HepG2 (cell line): ENCODE data around the gene UBE2G2. TPM values are rescaled to one million over a fixed set of nuclear protein-coding genes. Genes with fewer than 3 reads are reported as not detected.
A peak's percentile ranks its signal among the peaks of the same experiment; 100 is the strongest.

Experiments
- ATAC-seq: fragments of 200-7000 bp; cut with Tn5 transposase; 3 replicates; pipeline ENCODE4 v1.9.1; 2020; ENCODE audit warnings: mild to moderate bottlenecking, moderate library complexity
- BruUV-seq: library from RNA; stranded (reverse); fragments of 400-500 nt; replicated peaks from 2 replicates; lab custom pipeline; 2021; lab: Mats Ljungman, UMichigan
- CTCF ChIA-PET: fragments of 300-600 bp; formaldehyde crosslinking; extraction: SDS; loops from one replicate; lab custom pipeline; 2021; ENCODE audit warnings: low total read pairs, inconsistent platforms, low intra/inter-chr PET ratio; lab: Yijun Ruan, JAX
- POLR2A ChIA-PET: fragments of 350-600 bp; sonication (Branson Sonifier 250); formaldehyde crosslinking; loops from one replicate; lab custom pipeline; 2020; ENCODE audit warnings: antibody characterized with exemption, inconsistent platforms; lab: Yijun Ruan, JAX
- DNase-seq: peaks from one replicate; pipeline ENCODE4 v3.0.0-alpha.2; 2015; ENCODE audit warnings: low spot score
- FAIRE-seq: peaks from 3 replicates; lab custom pipeline; 2011; peaks lifted over from hg19 to GRCh38; lab: Jason Lieb, UNC
- H2AFZ ChIP-seq: one replicate; pipeline ENCODE4 v1.6.1; 2011; ENCODE audit warnings: low read length, inconsistent platforms
- H3K27ac ChIP-seq: fragments of 300-600 bp; 3 replicates; pipeline ENCODE4 v1.8.0; 2011; ENCODE audit warnings: mixed run types, mild to moderate bottlenecking, mixed read lengths, low read length, inconsistent platforms; ENCODE audit not compliant: insufficient read depth; ENCODE audit errors: extremely low read length
- H3K27me3 ChIP-seq, 2 experiments: fragments of 200-600 bp in 1 of 2; 2 replicates in 1 of 2; 3 replicates in 1 of 2; pipeline versions ENCODE4 v1.6.0 to v1.8.0; 2011; ENCODE audit warnings: low read length in 2 of 2, mild to moderate bottlenecking in 2 of 2, moderate library complexity in 2 of 2, inconsistent platforms in 1 of 2; ENCODE audit not compliant: insufficient read depth in 2 of 2, control insufficient read depth in 1 of 2
- H3K36me3 ChIP-seq, 2 experiments: fragments of 200-600 bp in 1 of 2; replicated peaks in 1 of 2; 2 replicates in 1 of 2; 3 replicates in 1 of 2; pipeline versions ENCODE4 v1.5.1 to v1.8.0; 2011; ENCODE audit warnings: low read length in 2 of 2, inconsistent platforms in 1 of 2; ENCODE audit not compliant: insufficient read depth in 2 of 2, control insufficient read depth in 1 of 2
- H3K4me1 ChIP-seq: 2 replicates; pipeline ENCODE4 v1.5.1; 2012; ENCODE audit warnings: low read length, inconsistent platforms; ENCODE audit not compliant: insufficient read depth
- H3K4me2 ChIP-seq: 2 replicates; pipeline ENCODE4 v1.6.0; 2011; ENCODE audit warnings: low read depth, low read length, inconsistent platforms
- H3K4me3 ChIP-seq, 3 experiments: fragments of 200-600 bp in 1 of 3; sonication (generic), shearing (Covaris generic) in 1 of 3; replicated peaks in 1 of 3; 2 replicates each; pipeline ENCODE4 v1.5.1; 2011 to 2016; ENCODE audit warnings: low read length in 3 of 3, inconsistent platforms in 2 of 3, low read depth in 2 of 3, mild to moderate bottlenecking in 2 of 3, control low read depth in 1 of 3, mixed read lengths in 1 of 3; ENCODE audit not compliant: insufficient read depth in 1 of 3
- H3K79me2 ChIP-seq: one replicate; pipeline ENCODE4 v1.6.1; 2011; ENCODE audit warnings: low read length, inconsistent platforms; ENCODE audit not compliant: insufficient read depth
- H3K9ac ChIP-seq: 2 replicates; pipeline ENCODE4 v1.6.0; 2011; ENCODE audit warnings: mild to moderate bottlenecking, low read depth, low read length, inconsistent platforms; ENCODE audit not compliant: insufficient read depth
- H3K9me3 ChIP-seq: 2 replicates; pipeline ENCODE4 v1.5.1; 2012; ENCODE audit warnings: mild to moderate bottlenecking, low read length
- H4K20me1 ChIP-seq: 2 replicates; pipeline ENCODE4 v1.6.0; 2011; ENCODE audit warnings: inconsistent platforms, mild to moderate bottlenecking, low read length, moderate library complexity; ENCODE audit not compliant: insufficient read depth
- KMT2A ChIP-seq: sonication (generic); formaldehyde crosslinking; IDR thresholded peaks from 2 replicates; pipeline ENCODE4 v1.4.0; 2020; ENCODE audit warnings: missing genetic modification reagents
- SAFB2 ChIP-seq: sonication (generic); formaldehyde crosslinking; IDR thresholded peaks from 2 replicates; pipeline ENCODE4 v1.5.1; 2020; ENCODE audit warnings: missing genetic modification reagents, low read depth, mild to moderate bottlenecking, borderline replicate concordance
- SMAD1 ChIP-seq: sonication (generic); formaldehyde crosslinking; IDR thresholded peaks from 2 replicates; pipeline ENCODE4 v1.4.0; 2020; ENCODE audit warnings: missing genetic modification reagents, low read depth, mild to moderate bottlenecking, borderline replicate concordance
- SMYD3 ChIP-seq: sonication (generic); formaldehyde crosslinking; IDR thresholded peaks from 2 replicates; pipeline ENCODE4 v1.8.1; 2023; ENCODE audit warnings: mild to moderate bottlenecking, missing genetic modification reagents
- TEAD3 ChIP-seq: optimal IDR thresholded peaks from 2 replicates; pipeline ENCODE3; 2016; ENCODE audit warnings: borderline replicate concordance
- ZNF678 ChIP-seq: sonication (generic); formaldehyde crosslinking; IDR thresholded peaks from 2 replicates; pipeline ENCODE4 v1.4.0; 2020; ENCODE audit warnings: mild to moderate bottlenecking, missing genetic modification reagents
- WGBS: methylation state at CpG from one replicate; pipeline ENCODE4 v1.1.6; 2017; ENCODE audit warnings: low lambda C conversion rate; 5-methylcytosine and 5-hydroxymethylcytosine counted together
- in situ Hi-C: cut with HindIII; loops from 2 replicates; pipeline ENCODE4 v1.10.0; 2017; ENCODE audit warnings: low pct_unique_long_range_greater_than_20kb; ENCODE audit not compliant: extremely low pct_ligation_motif_present
- intact Hi-C: fragments of 100-400 bp; cut with micrococcal nuclease; formaldehyde crosslinking; loops from one replicate; pipeline ENCODE4 v1.10.0; 2022; ENCODE audit not compliant: unreplicated experiment
- polyA plus RNA-seq, 8 experiments: library from polyadenylated mRNA; depleted of rRNA in 3 of 8; stranded (reverse) in 7 of 8; unstranded in 1 of 8; fragments of >200 nt; fragmentation: Illumina TruSeq in 4 of 8; extraction: Trizol in 4 of 8; gene quantifications; 2 replicates each; pipeline versions ENCODE4 v1.2.1 to v1.2.3, GENCODE V29; 2011 to 2016; ENCODE audit warnings: low read depth in 4 of 8, missing spikeins in 1 of 8, mixed read lengths in 1 of 8; ENCODE audit not compliant: insufficient read depth in 1 of 8
- total RNA-seq, 5 experiments: library from RNA; depleted of rRNA; stranded (reverse); fragments of >200 nt; fragmentation: Illumina TruSeq; extraction: Trizol; gene quantifications; 2 replicates each; pipeline ENCODE4 v1.2.3, GENCODE V29; 2016; ENCODE audit warnings: low read depth in 1 of 5
- TF ChIP-seq, protein P1 (sequence below): sonication (generic); formaldehyde crosslinking; IDR thresholded peaks from 2 replicates; pipeline ENCODE4 v1.8.1; 2022; ENCODE audit warnings: mild to moderate bottlenecking, missing genetic modification reagents
- TF ChIP-seq, protein P2 (sequence below): sonication (generic); formaldehyde crosslinking; IDR thresholded peaks from 2 replicates; pipeline ENCODE4 v1.5.0; 2020; ENCODE audit warnings: mild to moderate bottlenecking, missing genetic modification reagents
- TF ChIP-seq, protein P3 (sequence below): sonication (generic); formaldehyde crosslinking; IDR thresholded peaks from 2 replicates; pipeline ENCODE4 v1.9.0; 2022; ENCODE audit warnings: low read depth, missing genetic modification reagents

Gene UBE2G2
- total and polyA plus RNA-seq, 2 of the 13 experiments (the other 11 are each of a cell fraction or from before 2014, with no cell fraction given): 55.4 to 92.0 TPM

DNA sequence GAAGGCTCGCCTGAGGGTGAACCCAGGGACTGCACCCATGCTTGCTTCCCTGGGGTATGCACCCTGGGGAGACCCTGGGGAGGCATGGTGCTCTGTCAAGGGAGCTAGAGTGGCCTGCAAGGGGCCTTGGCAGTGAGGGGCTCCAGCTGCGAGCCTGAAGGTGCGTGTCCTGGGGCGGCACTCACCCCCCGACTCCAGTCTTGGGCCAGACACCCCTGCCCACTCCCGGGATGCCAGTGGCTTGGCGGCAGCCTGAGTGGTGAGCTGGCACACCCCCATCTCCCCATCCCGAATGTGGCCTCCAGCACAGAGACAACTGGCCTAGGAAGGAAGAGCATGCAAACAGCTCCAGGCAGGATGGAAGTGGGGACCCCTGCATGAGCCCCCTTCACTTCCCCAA is 13.6 kb upstream of the UBE2G2 start:
- H3K4me3 ChIP-seq: no peak overlapping the region
- no peak for ATAC-seq
- peaks cover 34% of the 10 kb centered on the region for H3K4me1 ChIP-seq
- TF ChIP-seq, protein P1, sequence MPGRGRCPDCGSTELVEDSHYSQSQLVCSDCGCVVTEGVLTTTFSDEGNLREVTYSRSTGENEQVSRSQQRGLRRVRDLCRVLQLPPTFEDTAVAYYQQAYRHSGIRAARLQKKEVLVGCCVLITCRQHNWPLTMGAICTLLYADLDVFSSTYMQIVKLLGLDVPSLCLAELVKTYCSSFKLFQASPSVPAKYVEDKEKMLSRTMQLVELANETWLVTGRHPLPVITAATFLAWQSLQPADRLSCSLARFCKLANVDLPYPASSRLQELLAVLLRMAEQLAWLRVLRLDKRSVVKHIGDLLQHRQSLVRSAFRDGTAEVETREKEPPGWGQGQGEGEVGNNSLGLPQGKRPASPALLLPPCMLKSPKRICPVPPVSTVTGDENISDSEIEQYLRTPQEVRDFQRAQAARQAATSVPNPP (CRISPR knock-in tag): no peak
- TF ChIP-seq ZNF678 (CRISPR knock-in tag) (no peak), SMAD1 (no peak), SAFB2 (CRISPR knock-in tag) (no peak), SMYD3 (no peak), TEAD3 (CRISPR knock-in tag) (no peak)
- TF ChIP-seq, all 625 proteins: peak for 0
- H4K20me1 ChIP-seq: peaks cover 9% of the 10 kb centered on the region; the same call in 1 of the 2 replicates
- FAIRE-seq: no peak
- intact Hi-C loops: no loop called here
- no peaks in the 10 kb centered on the region for H3K9me3 ChIP-seq
- POLR2A ChIA-PET: interaction anchor here (1.2 to 2.1 kb wide), 3 partner anchors 8 to 58 kb away, joined by 3 to 8 read pairs (median 7); partner anchors contain the start of genes PTTG1IP and UBE2G2
- H3K36me3 ChIP-seq: peaks cover 9 to 36% of the 10 kb centered on the region in 2 experiments
- DNase-seq: no peak
- peak overlapping the region; percentile 53 for H3K27ac ChIP-seq
- no peak overlapping the region for H3K9ac ChIP-seq
- peaks cover 57% of the 10 kb centered on the region for H3K79me2 ChIP-seq
- CTCF ChIA-PET: no interaction called here
- H3K27me3 ChIP-seq: no peaks in the 10 kb centered on the region
- WGBS: 100% methylated on average over 2 of the region's 8 CpGs
- no peak overlapping the region for H2AFZ ChIP-seq
- no TSS peak for BruUV-seq
- H3K4me2 ChIP-seq: no peak overlapping the region
- in situ Hi-C loops: no loop called here

DNA sequence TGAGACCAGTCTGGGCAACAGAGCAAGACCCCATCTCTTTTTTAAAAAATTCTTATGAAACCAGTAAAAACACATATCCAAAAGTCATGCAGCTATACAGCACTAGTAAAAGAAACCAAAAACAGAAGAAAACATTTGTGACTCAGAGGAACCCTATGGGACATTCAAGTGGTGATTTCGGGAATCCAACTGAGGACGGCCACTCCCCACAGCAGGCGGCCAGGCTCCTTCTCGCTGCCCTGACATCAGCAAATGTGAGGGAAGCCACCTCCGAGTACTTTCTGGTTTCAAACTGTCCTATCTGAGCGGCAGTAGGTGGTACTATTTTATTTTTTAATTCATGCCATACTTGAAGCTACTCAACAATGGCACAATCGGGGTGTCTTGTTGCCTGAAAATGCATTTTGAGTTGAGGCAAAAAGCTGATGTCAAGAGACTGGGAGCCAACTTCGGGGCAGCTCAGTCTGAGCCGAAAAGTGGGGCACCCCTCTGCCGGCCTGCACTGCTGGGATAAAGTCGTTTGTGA is 12.9 kb upstream of the UBE2G2 start:
- intact Hi-C loops: no loop called here
- no peak for FAIRE-seq

More for the DNA sequence above, 12.9 kb upstream of the UBE2G2 start:
- Histone ChIP-seq H3K79me2 (peaks cover 57% of the 10 kb centered on the region), H3K4me2 (no peak overlapping the region), H3K9ac (no peak overlapping the region), H3K4me3 (no peak overlapping the region), H2AFZ (no peak overlapping the region), H3K4me1 (peaks cover 34% of the 10 kb centered on the region), H3K9me3 (no peaks in the 10 kb centered on the region), H3K27ac (no peak overlapping the region), H3K27me3 (no peaks in the 10 kb centered on the region), H3K36me3 (peaks cover 16 to 42% of the 10 kb centered on the region in 2 experiments), H4K20me1 (peaks cover 9% of the 10 kb centered on the region; the same call in 1 of the 2 replicates)
- POLR2A ChIA-PET: interaction anchor here (2.1 kb wide), 1 partner anchor 13 kb away, joined by 8 read pairs; the partner anchor contains the start of gene UBE2G2
- in situ Hi-C loops: no loop called here
- DNase-seq: no peak
- ATAC-seq: no peak
- 90% methylated on average over 11 of the region's 11 CpGs for WGBS
- TF ChIP-seq, protein P2, sequence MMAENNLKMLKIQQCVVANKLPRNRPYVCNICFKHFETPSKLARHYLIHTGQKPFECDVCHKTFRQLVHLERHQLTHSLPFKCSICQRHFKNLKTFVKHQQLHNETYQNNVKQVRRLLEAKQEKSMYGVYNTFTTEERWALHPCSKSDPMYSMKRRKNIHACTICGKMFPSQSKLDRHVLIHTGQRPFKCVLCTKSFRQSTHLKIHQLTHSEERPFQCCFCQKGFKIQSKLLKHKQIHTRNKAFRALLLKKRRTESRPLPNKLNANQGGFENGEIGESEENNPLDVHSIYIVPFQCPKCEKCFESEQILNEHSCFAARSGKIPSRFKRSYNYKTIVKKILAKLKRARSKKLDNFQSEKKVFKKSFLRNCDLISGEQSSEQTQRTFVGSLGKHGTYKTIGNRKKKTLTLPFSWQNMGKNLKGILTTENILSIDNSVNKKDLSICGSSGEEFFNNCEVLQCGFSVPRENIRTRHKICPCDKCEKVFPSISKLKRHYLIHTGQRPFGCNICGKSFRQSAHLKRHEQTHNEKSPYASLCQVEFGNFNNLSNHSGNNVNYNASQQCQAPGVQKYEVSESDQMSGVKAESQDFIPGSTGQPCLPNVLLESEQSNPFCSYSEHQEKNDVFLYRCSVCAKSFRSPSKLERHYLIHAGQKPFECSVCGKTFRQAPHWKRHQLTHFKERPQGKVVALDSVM (CRISPR knock-in tag): no peak
- TF ChIP-seq KMT2A (CRISPR knock-in tag): no peak
- TF ChIP-seq, protein P3, sequence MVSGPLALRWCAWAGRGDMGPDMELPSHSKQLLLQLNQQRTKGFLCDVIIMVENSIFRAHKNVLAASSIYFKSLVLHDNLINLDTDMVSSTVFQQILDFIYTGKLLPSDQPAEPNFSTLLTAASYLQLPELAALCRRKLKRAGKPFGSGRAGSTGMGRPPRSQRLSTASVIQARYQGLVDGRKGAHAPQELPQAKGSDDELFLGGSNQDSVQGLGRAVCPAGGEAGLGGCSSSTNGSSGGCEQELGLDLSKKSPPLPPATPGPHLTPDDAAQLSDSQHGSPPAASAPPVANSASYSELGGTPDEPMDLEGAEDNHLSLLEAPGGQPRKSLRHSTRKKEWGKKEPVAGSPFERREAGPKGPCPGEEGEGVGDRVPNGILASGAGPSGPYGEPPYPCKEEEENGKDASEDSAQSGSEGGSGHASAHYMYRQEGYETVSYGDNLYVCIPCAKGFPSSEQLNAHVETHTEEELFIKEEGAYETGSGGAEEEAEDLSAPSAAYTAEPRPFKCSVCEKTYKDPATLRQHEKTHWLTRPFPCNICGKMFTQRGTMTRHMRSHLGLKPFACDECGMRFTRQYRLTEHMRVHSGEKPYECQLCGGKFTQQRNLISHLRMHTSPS: no peak
- CTCF ChIA-PET: no interaction called here
- BruUV-seq: no TSS peak
